SH-SY5Y (cell line): ENCODE measurements around the gene DENND6B.

Experiments used
- GATA2 ChIP-seq: IDR thresholded peaks from 2 replicates; pipeline ENCODE4 v1.6.1; 2011; ENCODE audit warnings: mild to moderate bottlenecking, low read depth, low read length
- GATA3 ChIP-seq: IDR thresholded peaks from 2 replicates; pipeline ENCODE4 v1.6.1; 2011; ENCODE audit warnings: low read depth, mild to moderate bottlenecking, low read length, moderate library complexity

DNA sequence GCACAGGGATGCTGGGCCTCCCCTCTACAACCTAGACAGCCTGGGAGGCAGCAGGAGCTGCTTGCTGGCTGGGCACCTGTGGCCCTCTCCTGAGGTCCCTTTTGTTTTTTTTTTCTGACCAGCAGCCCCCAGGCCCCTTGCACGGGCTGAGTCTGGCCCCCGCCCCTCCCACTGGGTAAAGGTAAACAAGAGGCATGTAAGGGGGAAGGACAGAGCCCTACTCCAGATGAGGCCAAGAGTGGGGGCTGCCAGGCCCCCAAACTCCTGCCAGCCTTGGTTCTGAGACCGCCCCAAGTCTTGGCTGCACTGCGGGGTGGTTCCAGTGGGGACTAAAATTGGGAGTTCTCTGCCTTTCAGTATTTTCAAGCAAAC is 28.6 kb downstream of the DENND6B start:
- TF ChIP-seq GATA2 (no peak), GATA3 (no peak)
